HEK293 (cell line): ENCODE data around the gene MEGF10.

Source experiments
- CTCF ChIA-PET: fragments of 350-600 bp; formaldehyde crosslinking; extraction: SDS; loops from one replicate; lab custom pipeline; 2021; ENCODE audit warnings: antibody characterized with exemption; lab: Yijun Ruan, JAX
- POLR2A ChIA-PET: fragments of 300-600 bp; formaldehyde crosslinking; extraction: SDS; loops from one replicate; lab custom pipeline; 2020; ENCODE audit warnings: antibody characterized with exemption, inconsistent platforms; lab: Yijun Ruan, JAX
- H3K27ac ChIP-seq: fragments of 200-500 bp; sonication (Bioruptor generic); 2 replicates; pipeline ENCODE4 v1.5.1; 2014; ENCODE audit warnings: low read depth, low read length, control low read depth, inconsistent platforms; ENCODE audit errors: extremely low read depth
- H3K36me3 ChIP-seq, 2 experiments: fragments of 200-500 bp in 1 of 2; sonication (Bioruptor generic) in 1 of 2; 1 replicate in 1 of 2; 2 replicates in 1 of 2; pipeline ENCODE4 v1.5.1; 2014 to 2017; ENCODE audit warnings: inconsistent platforms in 2 of 2, low read length in 2 of 2; ENCODE audit not compliant: control insufficient read depth in 2 of 2, insufficient read depth in 1 of 2
- H3K4me1 ChIP-seq: fragments of 200-500 bp; sonication (Bioruptor generic); 2 replicates; pipeline ENCODE4 v1.5.1; 2014; ENCODE audit warnings: mild to moderate bottlenecking, low read length, inconsistent platforms; ENCODE audit not compliant: control insufficient read depth, insufficient read depth
- H3K4me3 ChIP-seq: 2 replicates; pipeline ENCODE4 v1.5.1; 2011; ENCODE audit warnings: low read depth, mild to moderate bottlenecking, control low read depth, low read length, moderate library complexity
- H3K9me3 ChIP-seq: fragments of 200-500 bp; sonication (Bioruptor generic); 2 replicates; pipeline ENCODE4 v1.5.1; 2014; ENCODE audit warnings: low read depth, low read length, inconsistent platforms; ENCODE audit not compliant: control insufficient read depth, insufficient read depth
- KLF8 ChIP-seq: fragments of 450-650 bp; formaldehyde crosslinking; IDR thresholded peaks from 2 replicates; pipeline ENCODE4 v1.5.1; 2016; ENCODE audit warnings: missing biosample characterization, missing genetic modification characterization
- SCRT2 ChIP-seq: fragments of 450-650 bp; formaldehyde crosslinking; IDR thresholded peaks from 2 replicates; pipeline ENCODE4 v1.5.1; 2016; ENCODE audit warnings: missing biosample characterization, missing genetic modification characterization
- ZEB2 ChIP-seq: fragments of 450-650 bp; formaldehyde crosslinking; IDR thresholded peaks from 2 replicates; pipeline ENCODE4 v1.5.1; 2016; ENCODE audit warnings: missing biosample characterization, missing genetic modification characterization
- ZFP3 ChIP-seq: fragments of 450-650 bp; formaldehyde crosslinking; IDR thresholded peaks from 2 replicates; pipeline ENCODE4 v1.5.1; 2016; ENCODE audit warnings: low read depth, missing biosample characterization, missing genetic modification characterization
- ZNF214 ChIP-seq: fragments of 450-650 bp; formaldehyde crosslinking; IDR thresholded peaks from 2 replicates; pipeline ENCODE4 v1.5.1; 2017; ENCODE audit warnings: missing biosample characterization, mild to moderate bottlenecking, missing genetic modification characterization, borderline replicate concordance
- ZNF433 ChIP-seq: fragments of 450-650 bp; formaldehyde crosslinking; IDR thresholded peaks from 2 replicates; pipeline ENCODE4 v1.5.1; 2016; ENCODE audit warnings: missing biosample characterization, missing genetic modification characterization, low read depth
- ZNF654 ChIP-seq: fragments of 450-650 bp; formaldehyde crosslinking; IDR thresholded peaks from 2 replicates; pipeline ENCODE4 v1.5.1; 2016; ENCODE audit warnings: low read depth, missing biosample characterization, missing genetic modification characterization
- ZNF660 ChIP-seq: fragments of 450-650 bp; IDR thresholded peaks from 2 replicates; pipeline ENCODE4 v1.5.1; 2018; ENCODE audit warnings: missing biosample characterization, mild to moderate bottlenecking, missing genetic modification characterization
- TF ChIP-seq, protein P1 (sequence below): fragments of 450-650 bp; formaldehyde crosslinking; IDR thresholded peaks from 2 replicates; pipeline ENCODE4 v1.5.1; 2016; ENCODE audit warnings: missing biosample characterization, missing genetic modification characterization
- TF ChIP-seq, protein P2 (sequence below): fragments of 450-650 bp; IDR thresholded peaks from 2 replicates; pipeline ENCODE4 v1.5.1; 2018; ENCODE audit warnings: missing biosample characterization, mild to moderate bottlenecking, missing genetic modification characterization
- TF ChIP-seq, protein P3 (sequence below): fragments of 450-650 bp; formaldehyde crosslinking; IDR thresholded peaks from 2 replicates; pipeline ENCODE4 v1.5.1; 2016; ENCODE audit warnings: missing biosample characterization, missing genetic modification characterization
- TF ChIP-seq, protein P4 (sequence below): fragments of 450-650 bp; formaldehyde crosslinking; IDR thresholded peaks from 2 replicates; pipeline ENCODE4 v1.5.1; 2016; ENCODE audit warnings: missing biosample characterization, missing genetic modification characterization
- TF ChIP-seq, protein P5 (sequence below): fragments of 450-650 bp; formaldehyde crosslinking; optimal IDR thresholded peaks from 2 replicates; pipeline ENCODE3; 2016; ENCODE audit warnings: missing biosample characterization, mild to moderate bottlenecking, missing genetic modification characterization

MEGF10 gene

DNA sequence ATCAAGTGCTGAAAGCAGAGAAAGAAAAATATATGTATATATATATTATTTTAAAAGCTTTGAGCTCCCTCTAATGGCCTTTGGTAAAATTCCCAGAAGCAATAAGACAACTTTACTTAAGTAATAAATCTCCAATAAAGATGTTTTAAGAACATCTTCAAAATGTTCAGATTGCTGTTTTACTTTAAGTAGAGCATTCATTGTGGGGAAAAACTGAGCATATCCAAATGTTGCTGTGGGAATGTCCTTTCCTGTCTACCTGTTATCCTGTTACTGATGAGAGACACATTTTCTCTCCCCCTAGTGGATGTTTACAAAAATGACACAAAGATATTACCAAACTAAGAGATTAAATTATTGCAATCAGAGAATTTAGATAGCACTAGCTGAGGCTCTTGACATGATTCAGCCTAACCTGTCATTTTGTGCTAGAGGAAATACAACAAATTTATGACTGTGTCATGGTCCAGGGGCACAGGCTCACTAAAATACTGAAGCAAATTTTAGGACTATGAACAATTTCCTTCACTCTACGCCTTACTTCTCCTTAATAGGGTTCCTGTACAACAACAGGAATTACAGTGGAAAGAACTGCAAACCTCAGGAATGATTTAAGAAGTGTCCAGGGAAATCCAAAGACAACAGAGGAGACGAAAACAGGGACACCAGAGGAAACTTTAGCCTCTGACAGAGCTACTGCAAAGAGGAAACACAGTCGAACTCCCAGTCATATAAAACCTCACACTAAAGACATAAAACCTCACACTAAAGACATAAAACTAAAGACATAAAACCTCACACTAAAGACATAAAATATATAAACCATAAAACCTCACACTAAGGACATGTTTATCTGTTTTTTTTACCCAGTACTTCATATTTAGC is 202.5 kb downstream of the MEGF10 start:
- Histone ChIP-seq H3K4me3 (no peak overlapping the region), H3K9me3 (no peaks in the 10 kb centered on the region), H3K4me1 (no peaks in the 10 kb centered on the region), H3K36me3 (no peaks in the 10 kb centered on the region), H3K27ac (no peak overlapping the region)
- CTCF ChIA-PET: interaction anchor here (0.6 to 3.7 kb wide), 47 partner anchors 8 to 1623 kb away, joined by 3 to 17 read pairs (median 3); partner anchors contain the start of genes C5orf63 and PRRC1
- POLR2A ChIA-PET: no interaction called here
- TF ChIP-seq, protein P1, sequence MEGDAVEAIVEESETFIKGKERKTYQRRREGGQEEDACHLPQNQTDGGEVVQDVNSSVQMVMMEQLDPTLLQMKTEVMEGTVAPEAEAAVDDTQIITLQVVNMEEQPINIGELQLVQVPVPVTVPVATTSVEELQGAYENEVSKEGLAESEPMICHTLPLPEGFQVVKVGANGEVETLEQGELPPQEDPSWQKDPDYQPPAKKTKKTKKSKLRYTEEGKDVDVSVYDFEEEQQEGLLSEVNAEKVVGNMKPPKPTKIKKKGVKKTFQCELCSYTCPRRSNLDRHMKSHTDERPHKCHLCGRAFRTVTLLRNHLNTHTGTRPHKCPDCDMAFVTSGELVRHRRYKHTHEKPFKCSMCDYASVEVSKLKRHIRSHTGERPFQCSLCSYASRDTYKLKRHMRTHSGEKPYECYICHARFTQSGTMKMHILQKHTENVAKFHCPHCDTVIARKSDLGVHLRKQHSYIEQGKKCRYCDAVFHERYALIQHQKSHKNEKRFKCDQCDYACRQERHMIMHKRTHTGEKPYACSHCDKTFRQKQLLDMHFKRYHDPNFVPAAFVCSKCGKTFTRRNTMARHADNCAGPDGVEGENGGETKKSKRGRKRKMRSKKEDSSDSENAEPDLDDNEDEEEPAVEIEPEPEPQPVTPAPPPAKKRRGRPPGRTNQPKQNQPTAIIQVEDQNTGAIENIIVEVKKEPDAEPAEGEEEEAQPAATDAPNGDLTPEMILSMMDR (tag by site-specific recombination): peak; percentile 71
- TF ChIP-seq ZNF214 (tag by site-specific recombination): no peak
- peak; percentile 69; the same call in 1 of the 2 replicates for TF ChIP-seq ZNF660
- TF ChIP-seq, protein P2, sequence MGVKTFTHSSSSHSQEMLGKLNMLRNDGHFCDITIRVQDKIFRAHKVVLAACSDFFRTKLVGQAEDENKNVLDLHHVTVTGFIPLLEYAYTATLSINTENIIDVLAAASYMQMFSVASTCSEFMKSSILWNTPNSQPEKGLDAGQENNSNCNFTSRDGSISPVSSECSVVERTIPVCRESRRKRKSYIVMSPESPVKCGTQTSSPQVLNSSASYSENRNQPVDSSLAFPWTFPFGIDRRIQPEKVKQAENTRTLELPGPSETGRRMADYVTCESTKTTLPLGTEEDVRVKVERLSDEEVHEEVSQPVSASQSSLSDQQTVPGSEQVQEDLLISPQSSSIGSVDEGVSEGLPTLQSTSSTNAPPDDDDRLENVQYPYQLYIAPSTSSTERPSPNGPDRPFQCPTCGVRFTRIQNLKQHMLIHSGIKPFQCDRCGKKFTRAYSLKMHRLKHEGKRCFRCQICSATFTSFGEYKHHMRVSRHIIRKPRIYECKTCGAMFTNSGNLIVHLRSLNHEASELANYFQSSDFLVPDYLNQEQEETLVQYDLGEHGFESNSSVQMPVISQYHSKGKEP: 0 out of 2 replicates have a peak, but pooled peaks have one; percentile 19
- TF ChIP-seq, protein P3, sequence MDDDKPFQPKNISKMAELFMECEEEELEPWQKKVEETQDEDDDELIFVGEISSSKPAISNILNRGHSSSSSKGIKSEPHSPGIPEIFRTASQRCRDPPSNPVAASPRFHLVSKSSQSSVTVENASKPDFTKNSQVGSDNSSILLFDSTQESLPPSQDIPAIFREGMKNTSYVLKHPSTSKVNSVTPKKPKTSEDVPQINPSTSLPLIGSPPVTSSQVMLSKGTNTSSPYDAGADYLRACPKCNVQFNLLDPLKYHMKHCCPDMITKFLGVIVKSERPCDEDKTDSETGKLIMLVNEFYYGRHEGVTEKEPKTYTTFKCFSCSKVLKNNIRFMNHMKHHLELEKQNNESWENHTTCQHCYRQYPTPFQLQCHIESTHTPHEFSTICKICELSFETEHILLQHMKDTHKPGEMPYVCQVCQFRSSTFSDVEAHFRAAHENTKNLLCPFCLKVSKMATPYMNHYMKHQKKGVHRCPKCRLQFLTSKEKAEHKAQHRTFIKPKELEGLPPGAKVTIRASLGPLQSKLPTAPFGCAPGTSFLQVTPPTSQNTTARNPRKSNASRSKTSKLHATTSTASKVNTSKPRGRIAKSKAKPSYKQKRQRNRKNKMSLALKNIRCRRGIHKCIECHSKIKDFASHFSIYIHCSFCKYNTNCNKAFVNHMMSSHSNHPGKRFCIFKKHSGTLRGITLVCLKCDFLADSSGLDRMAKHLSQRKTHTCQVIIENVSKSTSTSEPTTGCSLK: no peak
- TF ChIP-seq, protein P4, sequence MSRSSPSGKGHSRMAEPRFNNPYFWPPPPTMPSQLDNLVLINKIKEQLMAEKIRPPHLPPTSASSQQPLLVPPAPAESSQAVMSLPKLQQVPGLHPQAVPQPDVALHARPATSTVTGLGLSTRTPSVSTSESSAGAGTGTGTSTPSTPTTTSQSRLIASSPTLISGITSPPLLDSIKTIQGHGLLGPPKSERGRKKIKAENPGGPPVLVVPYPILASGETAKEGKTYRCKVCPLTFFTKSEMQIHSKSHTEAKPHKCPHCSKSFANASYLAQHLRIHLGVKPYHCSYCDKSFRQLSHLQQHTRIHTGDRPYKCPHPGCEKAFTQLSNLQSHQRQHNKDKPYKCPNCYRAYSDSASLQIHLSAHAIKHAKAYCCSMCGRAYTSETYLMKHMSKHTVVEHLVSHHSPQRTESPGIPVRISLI: no peak
- peak; percentile 67; the same call in 1 of the 2 replicates for TF ChIP-seq SCRT2 (tag by site-specific recombination)
- no peak for TF ChIP-seq ZNF433
- TF ChIP-seq ZNF654 (tag by site-specific recombination): peak; percentile 80
- TF ChIP-seq ZFP3 (tag by site-specific recombination): no peak
- TF ChIP-seq, protein P5, sequence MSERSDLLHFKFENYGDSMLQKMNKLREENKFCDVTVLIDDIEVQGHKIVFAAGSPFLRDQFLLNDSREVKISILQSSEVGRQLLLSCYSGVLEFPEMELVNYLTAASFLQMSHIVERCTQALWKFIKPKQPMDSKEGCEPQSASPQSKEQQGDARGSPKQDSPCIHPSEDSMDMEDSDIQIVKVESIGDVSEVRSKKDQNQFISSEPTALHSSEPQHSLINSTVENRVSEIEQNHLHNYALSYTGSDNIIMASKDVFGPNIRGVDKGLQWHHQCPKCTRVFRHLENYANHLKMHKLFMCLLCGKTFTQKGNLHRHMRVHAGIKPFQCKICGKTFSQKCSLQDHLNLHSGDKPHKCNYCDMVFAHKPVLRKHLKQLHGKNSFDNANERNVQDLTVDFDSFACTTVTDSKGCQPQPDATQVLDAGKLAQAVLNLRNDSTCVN (tag by site-specific recombination): no peak
- peak; percentile 42; the same call in 1 of the 2 replicates for TF ChIP-seq ZEB2 (tag by site-specific recombination)

DNA sequence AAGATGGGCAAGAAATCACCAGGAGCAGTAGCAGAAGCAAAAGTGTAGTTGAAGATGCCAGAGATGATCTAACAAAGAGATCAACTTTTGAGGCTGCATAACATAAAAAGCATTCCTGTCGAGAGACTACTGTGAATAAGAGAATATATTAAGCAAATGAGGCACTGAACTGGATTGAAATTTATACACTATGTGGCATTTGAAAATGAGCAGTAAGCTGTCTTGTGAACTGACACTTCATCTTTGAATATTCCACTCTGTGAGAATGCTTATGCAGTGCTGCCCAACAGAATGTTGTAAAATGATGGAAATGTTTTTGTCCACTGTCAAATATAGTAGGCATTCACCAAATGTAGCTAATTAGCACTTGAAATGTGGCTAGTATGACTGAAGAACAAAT is 208.0 kb downstream of the MEGF10 start:
- Histone ChIP-seq H3K4me3 (no peak overlapping the region), H3K4me1 (no peaks in the 10 kb centered on the region), H3K36me3 (no peaks in the 10 kb centered on the region), H3K27ac (no peak overlapping the region), H3K9me3 (no peaks in the 10 kb centered on the region)
- CTCF ChIA-PET: no interaction called here
- POLR2A ChIA-PET: no interaction called here
- TF ChIP-seq KLF8 (tag by site-specific recombination): no peak
